HG02884 (cell line): ENCODE data around the gene AEN.

Experiments used
- ATAC-seq: cut with Tn5 transposase; IDR thresholded peaks from one replicate; pipeline ENCODE4 v1.9.1; 2021; ENCODE audit warnings: mild to moderate bottlenecking, moderate library complexity; ENCODE audit not compliant: unreplicated experiment

The AEN gene

DNA sequence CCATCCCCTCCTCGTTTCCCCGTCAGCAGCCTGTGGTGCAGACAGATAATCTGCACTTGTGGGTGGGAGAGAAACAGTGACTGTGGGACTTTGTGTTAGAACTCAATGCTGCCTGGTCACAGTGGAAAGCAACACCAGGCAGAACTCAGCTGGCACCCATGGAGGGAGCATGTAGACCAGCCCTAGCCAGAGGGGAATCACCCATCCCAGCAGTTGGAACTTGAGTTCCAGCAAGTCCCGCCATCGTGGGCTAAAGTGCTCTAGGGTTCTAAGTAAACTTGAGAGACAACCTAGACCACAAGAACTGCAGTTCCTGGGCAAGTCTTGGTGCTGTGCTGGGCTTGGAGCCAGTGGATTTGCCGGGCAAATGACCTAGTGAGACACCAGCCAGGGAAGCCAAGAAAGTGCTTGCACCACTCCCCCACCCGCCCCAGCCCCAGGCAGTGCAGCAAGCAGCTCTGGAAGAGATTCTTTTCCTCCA is 42.0 kb downstream of the AEN start:
- ATAC-seq: no peak

- no peak for ATAC-seq
These were observed 43.1 kb downstream of the AEN start for GRCh38 chr15:88664151-88664778.

- ATAC-seq: no peak
These were observed 53.5 kb downstream of the AEN start for GRCh38 chr15:88674661-88675060.

DNA sequence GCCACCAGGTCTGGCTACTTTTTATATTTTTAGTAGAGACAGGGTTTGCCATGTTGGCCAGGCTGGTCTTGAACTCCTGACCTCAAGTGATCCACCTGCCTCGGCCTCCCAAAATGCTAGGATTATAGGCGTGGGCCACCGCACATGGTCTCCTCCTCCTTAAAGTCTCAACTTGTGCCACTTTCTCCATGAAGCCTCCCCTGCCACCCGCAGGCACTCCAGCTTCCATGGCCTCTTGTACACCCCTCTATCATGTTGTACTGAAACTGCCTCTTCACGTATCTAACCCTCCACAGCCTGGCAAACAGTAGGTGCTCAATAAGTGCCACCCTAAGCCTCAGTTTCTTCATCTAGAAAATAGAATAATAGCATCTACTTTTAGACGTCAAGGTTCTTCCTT is 57.6 kb downstream of the AEN start:
- no peak for ATAC-seq

DNA sequence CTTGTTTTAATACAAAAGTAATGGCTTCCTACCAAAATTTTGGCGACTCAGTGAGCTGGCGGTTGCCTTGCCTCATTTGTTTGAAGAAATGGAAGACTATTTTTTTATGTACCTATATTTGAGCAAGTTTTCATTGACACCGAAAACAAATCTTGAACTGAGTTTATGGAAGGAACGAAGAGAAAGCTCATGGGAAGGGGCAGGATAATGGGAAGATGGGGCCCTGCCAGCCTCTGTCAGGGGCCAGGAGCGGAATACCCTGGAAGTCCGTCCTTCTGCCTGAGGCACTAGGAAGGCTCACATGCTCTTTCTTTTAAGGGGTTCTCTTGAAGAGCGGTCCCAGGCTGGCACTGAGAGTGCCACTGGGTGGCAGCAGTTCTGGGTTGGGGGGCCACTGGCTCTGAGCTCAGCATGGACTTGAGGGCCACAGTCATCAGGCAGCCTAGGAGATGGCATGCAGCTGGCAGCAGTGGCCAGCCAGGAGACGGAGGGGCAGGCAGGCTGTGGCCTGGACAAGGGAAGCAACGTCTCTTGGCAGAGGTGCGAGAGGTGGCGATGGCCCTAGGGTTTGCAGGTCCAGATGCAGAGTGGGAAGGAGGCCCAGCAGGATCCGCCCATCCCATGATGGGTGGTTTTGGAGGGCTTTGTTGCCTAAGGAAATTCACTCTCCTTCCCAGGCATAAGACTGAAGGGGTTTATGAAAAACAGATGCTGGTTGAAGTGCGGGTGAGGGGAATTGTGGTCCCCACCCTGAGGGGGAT is 59.3 kb downstream of the AEN start:
- no peak for ATAC-seq

DNA sequence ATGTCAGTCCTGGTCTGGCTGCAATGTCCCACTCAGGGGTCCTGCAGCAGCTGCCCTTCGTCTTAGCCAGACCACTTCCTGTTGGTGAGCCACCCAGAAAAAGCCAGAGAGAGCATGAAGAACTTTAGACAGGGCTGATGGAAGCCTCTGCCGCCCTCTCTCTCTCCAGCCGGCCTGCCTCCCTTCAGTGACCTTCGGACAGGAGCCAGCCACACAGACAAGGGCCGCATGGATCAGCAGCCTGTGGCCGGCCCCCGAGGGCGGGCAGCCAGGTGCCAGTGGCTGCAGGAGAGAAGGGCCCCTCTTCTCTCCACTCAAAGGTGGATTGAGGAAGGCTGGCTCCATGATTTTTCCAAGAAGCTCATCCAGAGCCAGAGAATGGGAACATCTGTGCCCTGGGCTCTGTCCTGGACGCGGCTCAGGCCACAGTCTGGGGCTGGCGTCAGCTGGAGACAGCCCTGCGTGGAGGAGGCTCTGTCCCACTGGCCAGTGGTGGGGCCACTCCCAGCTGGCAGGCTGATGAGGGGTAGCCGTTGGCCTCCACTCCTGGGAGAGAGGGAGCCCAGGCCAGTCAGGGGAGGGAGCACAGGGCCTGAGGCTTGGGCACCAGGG is 60.6 kb downstream of the AEN start:
- no peak for ATAC-seq
